Colonic mucosa (tissue), 4 donors: ENCODE data around the gene ZNF121. TPM values are rescaled to one million over a fixed set of nuclear protein-coding genes. Genes with fewer than 3 reads are reported as not detected.

Experiments used
- DNase-seq: peaks from one replicate; pipeline ENCODE4 v3.0.0-alpha.2; 2020
- H3K27ac ChIP-seq: fragments of 200-600 bp; one replicate; pipeline ENCODE4 v1.8.0; 2021
- H3K27me3 ChIP-seq: fragments of 200-600 bp; one replicate; pipeline ENCODE4 v1.8.0; 2021
- H3K36me3 ChIP-seq: fragments of 200-600 bp; one replicate; pipeline ENCODE4 v1.8.0; 2021
- H3K4me1 ChIP-seq: fragments of 200-600 bp; one replicate; pipeline ENCODE4 v1.8.0; 2021; ENCODE audit warnings: mild to moderate bottlenecking
- H3K4me3 ChIP-seq: fragments of 200-600 bp; one replicate; pipeline ENCODE4 v1.8.0; 2021
- H3K9ac ChIP-seq, 2 donors: one replicate each; pipeline ENCODE4 v1.7.0; 2013; ENCODE audit warnings: control low read depth in 2 of 2, low read depth in 2 of 2, low read length in 2 of 2
- H3K9me3 ChIP-seq: fragments of 200-600 bp; one replicate; pipeline ENCODE4 v1.8.0; 2021
- CTCF ChIP-seq: fragments of 200-600 bp; IDR thresholded peaks from one replicate; pipeline ENCODE4 v1.8.0; 2022; ENCODE audit warnings: antibody characterized with exemption, mild to moderate bottlenecking
- intact Hi-C: fragments of 100-400 bp; cut with DNase I; formaldehyde crosslinking; loops from one replicate; pipeline ENCODE4 v1.14.1; 2022
- total RNA-seq, 2 donors: library from RNA; stranded (reverse); fragmentation: NEBNext Ultra II Directional in 1 of 2; extraction: Animal tissue kit (Norgen Biotek cat#: 25700) in 1 of 2; gene quantifications; one replicate each; pipeline ENCODE4 v1.2.1, GENCODE V29; 2021
- donor health status: healthy.
- donor health status: DM: no; HTN: no; CAD: no.
- donor health status: DM: no; HTN: no; CAD: no.

The ZNF121 gene
- total RNA-seq, 2 donors from 2014 or later: 18.3 to 24.3 TPM

- Histone ChIP-seq H3K27ac (no peak overlapping the region), H3K4me3 (no peak overlapping the region), H3K9me3 (peaks cover 24% of the 10 kb centered on the region), H3K36me3 (peaks cover 50% of the 10 kb centered on the region), H3K4me1 (no peaks in the 10 kb centered on the region), H3K9ac (no peak overlapping the region), H3K27me3 (no peaks in the 10 kb centered on the region)
- TF ChIP-seq CTCF: no peak
- intact Hi-C loops: no loop called here
- no peak for DNase-seq
These were observed 55.5 kb downstream of the ZNF121 start for GRCh38 chr19:9528757-9529336.

GRCh38 chr19:9523885-9524474, 60.3 kb downstream of the ZNF121 start:
- no peak overlapping the region for H3K4me3 ChIP-seq
- H3K9ac ChIP-seq: no peak overlapping the region
- H3K9me3 ChIP-seq: peaks cover 20% of the 10 kb centered on the region
- no peaks in the 10 kb centered on the region for H3K27me3 ChIP-seq
- H3K4me1 ChIP-seq: no peaks in the 10 kb centered on the region
- peaks cover 9% of the 10 kb centered on the region for H3K36me3 ChIP-seq
- intact Hi-C loops: no loop called here
- no peak overlapping the region for H3K27ac ChIP-seq
- DNase-seq: no peak
- no peak for TF ChIP-seq CTCF

Other genes with a start within 250 kb of the ZNF121 start
- 1 to 10 TPM in 1 of 2 donors, under 1 TPM in 1; 0.88 to 1.2 TPM for gene ZNF177, start 221.5 kb downstream of the ZNF121 start, total RNA-seq
- 10 to 100 TPM; 12.5 to 17.1 TPM for gene ZNF266, start 148.9 kb downstream of the ZNF121 start, total RNA-seq
- gene ZNF560, start 85.9 kb downstream of the ZNF121 start, total RNA-seq: not detected
- gene ZNF426, start 45.9 kb downstream of the ZNF121 start, total RNA-seq: 10 to 100 TPM in 1 of 2 donors, 1 to 10 TPM in 1; 7.5 to 11.5 TPM
- 10 to 100 TPM; 29.7 to 32.2 TPM for gene ZNF561, start 36.7 kb upstream of the ZNF121 start, total RNA-seq
- 10 to 100 TPM; 34.7 to 37.2 TPM for gene ZNF562, start 90.6 kb upstream of the ZNF121 start, total RNA-seq
- gene ZNF846, start 184.2 kb upstream of the ZNF121 start, total RNA-seq: 10 to 100 TPM in 1 of 2 donors, 1 to 10 TPM in 1; 9.2 to 10.5 TPM
- gene FBXL12, start 234.6 kb upstream of the ZNF121 start, total RNA-seq: 10 to 100 TPM; 30.5 to 30.7 TPM
- gene UBL5, start 243.4 kb upstream of the ZNF121 start, total RNA-seq: 100 to 1,000 TPM; 316 to 384 TPM